ENCODE data around the gene IPPK. TPM values are rescaled to one million over a fixed set of nuclear protein-coding genes. Genes with fewer than 3 reads are reported as not detected.
"Not testable (repeated sequence)": the region's sequence is repeated elsewhere in the genome, so short reads cannot be mapped to it uniquely, and the experiment has no call there.

Gene IPPK
- total RNA-seq, 1 donor = 10.4 TPM

DNA sequence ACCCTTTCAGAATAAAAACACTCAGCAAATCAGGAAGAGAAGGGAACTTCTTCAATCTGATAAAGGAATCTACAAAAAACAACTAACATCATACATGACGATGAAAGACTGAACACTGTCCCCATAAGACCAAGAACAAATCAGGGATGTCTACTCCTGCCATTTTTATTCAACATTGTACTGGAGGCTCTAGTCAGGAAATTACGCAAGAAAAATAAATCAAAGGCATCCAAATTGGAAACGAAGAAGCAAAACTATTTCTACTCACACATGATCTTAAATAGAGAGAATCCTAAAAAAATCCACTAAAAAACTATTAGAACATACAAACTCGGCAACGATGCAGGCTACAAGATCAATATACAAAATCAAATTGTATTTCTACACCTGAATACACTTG, 42.3 kb downstream of the IPPK start:
- no peak for DNase-seq (ENCODE audit: low read depth)
- TF ChIP-seq, protein P1, sequence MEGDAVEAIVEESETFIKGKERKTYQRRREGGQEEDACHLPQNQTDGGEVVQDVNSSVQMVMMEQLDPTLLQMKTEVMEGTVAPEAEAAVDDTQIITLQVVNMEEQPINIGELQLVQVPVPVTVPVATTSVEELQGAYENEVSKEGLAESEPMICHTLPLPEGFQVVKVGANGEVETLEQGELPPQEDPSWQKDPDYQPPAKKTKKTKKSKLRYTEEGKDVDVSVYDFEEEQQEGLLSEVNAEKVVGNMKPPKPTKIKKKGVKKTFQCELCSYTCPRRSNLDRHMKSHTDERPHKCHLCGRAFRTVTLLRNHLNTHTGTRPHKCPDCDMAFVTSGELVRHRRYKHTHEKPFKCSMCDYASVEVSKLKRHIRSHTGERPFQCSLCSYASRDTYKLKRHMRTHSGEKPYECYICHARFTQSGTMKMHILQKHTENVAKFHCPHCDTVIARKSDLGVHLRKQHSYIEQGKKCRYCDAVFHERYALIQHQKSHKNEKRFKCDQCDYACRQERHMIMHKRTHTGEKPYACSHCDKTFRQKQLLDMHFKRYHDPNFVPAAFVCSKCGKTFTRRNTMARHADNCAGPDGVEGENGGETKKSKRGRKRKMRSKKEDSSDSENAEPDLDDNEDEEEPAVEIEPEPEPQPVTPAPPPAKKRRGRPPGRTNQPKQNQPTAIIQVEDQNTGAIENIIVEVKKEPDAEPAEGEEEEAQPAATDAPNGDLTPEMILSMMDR (IDR thresholded peaks at IDR 0.05; ENCODE audit: insufficient read depth, low read depth, low read length) = no peak
- H3K4me3 ChIP-seq (ENCODE audit: low read depth, low read length) = no peak overlapping the region

- TF ChIP-seq, protein P1 (IDR thresholded peaks at IDR 0.05; ENCODE audit: insufficient read depth, low read depth, low read length) = no peak
- H3K4me3 ChIP-seq (ENCODE audit: low read depth, low read length) = no peak overlapping the region
- DNase-seq (ENCODE audit: low read depth) = peak; percentile 27
Observed at GRCh38 chr9:92626484-92626883, 43.4 kb downstream of the IPPK start.

DNA sequence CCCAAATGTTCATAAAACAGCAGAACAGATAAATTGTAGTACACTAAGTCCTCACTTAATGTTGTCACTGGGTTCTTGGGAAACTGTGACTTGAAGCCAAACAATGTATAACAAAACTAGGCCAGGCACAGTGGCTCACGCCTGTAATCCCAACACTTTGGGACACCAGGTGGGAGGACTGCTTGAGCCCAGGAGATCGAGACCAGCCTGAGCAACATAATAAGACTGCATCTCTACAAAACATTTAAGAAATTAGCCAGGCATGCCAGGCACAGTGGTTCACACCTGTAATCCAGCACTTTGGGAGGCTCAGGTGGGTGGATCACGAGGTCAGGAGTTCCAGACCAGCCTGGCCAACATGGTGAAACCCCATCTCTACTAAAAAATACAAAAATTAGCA, 46.0 kb downstream of the IPPK start:
- H3K4me3 ChIP-seq (ENCODE audit: low read depth, low read length); DNase-seq (ENCODE audit: low read depth): not testable (repeated sequence)

GRCh38 chr9:92620845-92621244, 49.1 kb downstream of the IPPK start:
- TF ChIP-seq, protein P1 (IDR thresholded peaks at IDR 0.05; ENCODE audit: insufficient read depth, low read depth, low read length) = no peak
- DNase-seq (ENCODE audit: low read depth) = no peak
- H3K4me3 ChIP-seq (ENCODE audit: low read depth, low read length) = no peak overlapping the region

DNA sequence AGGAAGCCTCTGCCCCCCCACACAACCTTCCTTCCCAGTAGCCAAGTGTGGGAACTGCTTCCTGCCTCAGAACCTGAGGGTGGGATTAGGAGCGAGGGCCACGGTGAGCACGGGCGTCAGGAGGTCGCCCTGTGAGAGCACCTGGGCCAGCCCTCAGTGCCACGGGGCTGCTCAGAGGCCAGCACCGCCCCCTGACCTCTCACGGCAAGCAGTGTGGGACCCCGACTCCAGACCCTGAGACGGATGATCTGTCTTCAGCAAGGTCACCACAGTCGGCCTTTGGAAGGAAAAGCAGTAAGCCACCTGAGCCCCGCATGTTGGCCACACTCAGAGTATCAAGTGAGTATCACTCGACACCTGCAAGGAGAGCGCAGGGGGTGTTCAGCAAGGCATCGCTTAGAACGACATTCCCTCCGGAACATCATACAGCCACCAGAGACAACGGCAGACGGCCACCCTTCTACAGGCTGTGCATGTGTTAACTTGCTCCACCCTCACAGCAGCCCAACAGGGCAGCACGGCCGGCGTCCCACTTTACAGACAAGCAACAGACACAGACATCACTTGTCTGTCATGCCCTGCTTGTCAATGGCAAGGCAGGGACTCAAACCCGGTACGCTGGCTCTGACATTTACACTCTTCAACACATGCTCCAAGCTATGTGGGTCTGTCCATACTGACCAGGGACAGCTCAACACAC, 50.2 kb downstream of the IPPK start:
- TF ChIP-seq, protein P1 (IDR thresholded peaks at IDR 0.05; ENCODE audit: insufficient read depth, low read depth, low read length) = no peak
- DNase-seq (ENCODE audit: low read depth) = no peak
- no peak overlapping the region for H3K4me3 ChIP-seq (ENCODE audit: low read depth, low read length)

DNA sequence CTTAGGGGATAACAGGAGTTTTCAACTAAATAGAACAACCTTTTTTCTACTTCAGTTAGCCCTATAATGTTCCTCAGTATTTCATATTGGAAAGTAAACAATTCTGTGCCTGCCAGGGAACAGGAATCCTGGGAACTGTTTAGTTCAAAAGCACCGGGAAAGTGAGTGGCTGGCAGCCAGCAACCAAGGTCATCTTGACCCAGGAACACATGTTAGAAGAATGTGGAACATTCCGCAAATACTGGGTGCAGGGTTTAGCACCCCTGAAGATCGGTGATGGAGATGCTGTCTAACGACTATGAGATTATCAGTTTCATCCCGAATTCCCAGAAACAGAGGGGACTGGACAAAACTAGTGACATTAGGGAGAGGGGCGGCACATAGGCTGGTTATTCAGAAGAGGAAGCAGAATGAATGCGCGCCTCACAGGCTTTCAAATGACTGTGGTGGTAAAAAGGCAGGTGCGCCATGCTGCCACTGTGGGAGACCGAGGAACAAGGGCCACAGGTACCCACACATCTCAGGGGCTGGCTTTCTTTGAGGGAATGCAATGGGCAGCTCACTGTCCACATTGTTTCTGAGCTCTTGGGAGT, 51.2 kb downstream of the IPPK start:
- no peak overlapping the region for H3K4me3 ChIP-seq (ENCODE audit: low read depth, low read length)
- DNase-seq (ENCODE audit: low read depth) = no peak
- TF ChIP-seq, protein P1 (IDR thresholded peaks at IDR 0.05; ENCODE audit: insufficient read depth, low read depth, low read length) = no peak

- TF ChIP-seq, protein P1 (IDR thresholded peaks at IDR 0.05; ENCODE audit: insufficient read depth, low read depth, low read length) = no peak
- DNase-seq (ENCODE audit: low read depth) = no peak
- no peak overlapping the region for H3K4me3 ChIP-seq (ENCODE audit: low read depth, low read length)
Observed at GRCh38 chr9:92617951-92618510, 51.9 kb downstream of the IPPK start.
